WTC11 (cell line): Measurements from ENCODE around the gene SNX9. TPM values are rescaled to one million over a fixed set of nuclear protein-coding genes. Genes with fewer than 3 reads are reported as not detected.

Source experiments
- ATAC-seq: fragments of 200-7000 bp; cut with Tn5 transposase; 2 replicates; pipeline ENCODE4 v1.10.0; 2021; ENCODE audit warnings: mild to moderate bottlenecking, moderate library complexity
- CTCF ChIA-PET: fragments of 300-600 bp; sonication (Branson Sonifier 250); formaldehyde crosslinking; loops from one replicate; lab custom pipeline; 2021; ENCODE audit warnings: antibody characterized with exemption; lab: Charles Lee
- POLR2A ChIA-PET: fragments of 350-600 bp; sonication (Branson Sonifier 250); formaldehyde crosslinking; loops from one replicate; lab custom pipeline; 2021; ENCODE audit warnings: antibody characterized with exemption; lab: Charles Lee
- DNase-seq: peaks from one replicate; pipeline ENCODE4 v3.0.0; 2021; ENCODE audit warnings: low spot score
- H3K27ac Mint-ChIP-seq: 2 replicates; pipeline ENCODE4 v1.8.0; 2021; ENCODE audit warnings: mixed read lengths
- H3K27me3 Mint-ChIP-seq: 2 replicates; pipeline ENCODE4 v1.8.0; 2021; ENCODE audit warnings: low read depth, mild to moderate bottlenecking, moderate library complexity, mixed read lengths
- H3K36me3 Mint-ChIP-seq: 2 replicates; pipeline ENCODE4 v1.8.0; 2021; ENCODE audit warnings: mixed read lengths
- H3K4me1 Mint-ChIP-seq: 2 replicates; pipeline ENCODE4 v1.8.0; 2022; ENCODE audit warnings: mixed read lengths
- H3K4me3 Mint-ChIP-seq: 2 replicates; pipeline ENCODE4 v1.8.0; 2021; ENCODE audit warnings: mild to moderate bottlenecking, moderate library complexity, mixed read lengths
- H3K9me3 Mint-ChIP-seq: 2 replicates; pipeline ENCODE4 v1.8.0; 2021; ENCODE audit warnings: mixed read lengths
- AFF4 ChIP-seq: sonication (generic); formaldehyde crosslinking; IDR thresholded peaks from 2 replicates; pipeline ENCODE4 v1.8.1; 2023; ENCODE audit warnings: mild to moderate bottlenecking, missing genetic modification reagents, borderline replicate concordance
- CREB1 ChIP-seq: sonication (generic); formaldehyde crosslinking; IDR thresholded peaks from 2 replicates; pipeline ENCODE4 v1.8.0; 2023; ENCODE audit warnings: mild to moderate bottlenecking, missing genetic modification reagents
- E2F1 ChIP-seq: sonication (generic); formaldehyde crosslinking; IDR thresholded peaks from 2 replicates; pipeline ENCODE4 v1.8.0; 2022; ENCODE audit warnings: mild to moderate bottlenecking, missing genetic modification reagents
- EMX1 ChIP-seq: fragments of 250-450 bp; sonication (Bioruptor Pico); IDR thresholded peaks from 2 replicates; pipeline ENCODE4 v1.8.0; 2021; ENCODE audit warnings: mild to moderate bottlenecking
- GTF2I ChIP-seq: fragments of 250-450 bp; sonication (Bioruptor Pico); conservative IDR thresholded peaks from 2 replicates; pipeline ENCODE4 v1.4.0; 2021; ENCODE audit warnings: mild to moderate bottlenecking
- IRF1 ChIP-seq: sonication (generic); formaldehyde crosslinking; IDR thresholded peaks from 2 replicates; pipeline ENCODE4 v1.8.0; 2023; ENCODE audit warnings: missing genetic modification reagents
- JAZF1 ChIP-seq: fragments of 250-450 bp; sonication (Bioruptor Pico); IDR thresholded peaks from 2 replicates; pipeline ENCODE4 v1.9.0; 2021; ENCODE audit warnings: moderate library complexity, mild to moderate bottlenecking, inconsistent platforms
- NR1H2 ChIP-seq: sonication (generic); formaldehyde crosslinking; IDR thresholded peaks from 2 replicates; pipeline ENCODE4 v1.9.0; 2021; ENCODE audit warnings: mild to moderate bottlenecking, moderate library complexity, missing genetic modification reagents
- RELA ChIP-seq: sonication (generic); formaldehyde crosslinking; IDR thresholded peaks from 2 replicates; pipeline ENCODE4 v1.8.1; 2022; ENCODE audit warnings: missing genetic modification reagents, mild to moderate bottlenecking, borderline replicate concordance
- SMAD4 ChIP-seq: sonication (generic); formaldehyde crosslinking; IDR thresholded peaks from 2 replicates; pipeline ENCODE4 v1.8.0; 2022; ENCODE audit warnings: mild to moderate bottlenecking, missing genetic modification reagents
- SOX15 ChIP-seq: fragments of 250-450 bp; sonication (Bioruptor Pico); IDR thresholded peaks from 2 replicates; pipeline ENCODE4 v1.9.0; 2021; ENCODE audit warnings: mild to moderate bottlenecking
- SP1 ChIP-seq: sonication (generic); formaldehyde crosslinking; conservative IDR thresholded peaks from 2 replicates; pipeline ENCODE4 v1.8.1; 2022; ENCODE audit warnings: missing genetic modification reagents
- TP53 ChIP-seq: sonication (generic); formaldehyde crosslinking; IDR thresholded peaks from 2 replicates; pipeline ENCODE4 v1.8.1; 2023; ENCODE audit warnings: mild to moderate bottlenecking, missing genetic modification reagents
- ZBTB21 ChIP-seq: sonication (generic); formaldehyde crosslinking; IDR thresholded peaks from 2 replicates; pipeline ENCODE4 v1.8.1; 2023; ENCODE audit warnings: mild to moderate bottlenecking, missing genetic modification reagents, borderline replicate concordance
- ZNF232 ChIP-seq: sonication (generic); formaldehyde crosslinking; IDR thresholded peaks from 2 replicates; pipeline ENCODE4 v1.8.0; 2022; ENCODE audit warnings: mild to moderate bottlenecking, missing genetic modification reagents
- ZSCAN18 ChIP-seq: fragments of 250-450 bp; sonication (Bioruptor Pico); IDR thresholded peaks from 2 replicates; pipeline ENCODE4 v2.1.2; 2022; ENCODE audit warnings: mild to moderate bottlenecking, moderate library complexity
- total RNA-seq: library from RNA; stranded (reverse); gene quantifications from 3 replicates; pipeline ENCODE4 v1.2.3, GENCODE V29; 2021
- TF ChIP-seq, protein P1 (sequence below): fragments of 250-450 bp; sonication (Bioruptor Pico); IDR thresholded peaks from 2 replicates; pipeline ENCODE4 v1.9.0; 2021; ENCODE audit warnings: mild to moderate bottlenecking
- TF ChIP-seq, protein P2 (sequence below): sonication (generic); formaldehyde crosslinking; conservative IDR thresholded peaks from 2 replicates; pipeline ENCODE4 v1.8.1; 2022; ENCODE audit warnings: mild to moderate bottlenecking, missing genetic modification reagents
- TF ChIP-seq, protein P3 (sequence below): sonication (generic); formaldehyde crosslinking; IDR thresholded peaks from 2 replicates; pipeline ENCODE4 v1.8.1; 2023; ENCODE audit warnings: mild to moderate bottlenecking, missing genetic modification reagents, moderate library complexity

SNX9 gene
- total RNA-seq, 1 experiment from 2014 or later = 35.0 TPM

DNA sequence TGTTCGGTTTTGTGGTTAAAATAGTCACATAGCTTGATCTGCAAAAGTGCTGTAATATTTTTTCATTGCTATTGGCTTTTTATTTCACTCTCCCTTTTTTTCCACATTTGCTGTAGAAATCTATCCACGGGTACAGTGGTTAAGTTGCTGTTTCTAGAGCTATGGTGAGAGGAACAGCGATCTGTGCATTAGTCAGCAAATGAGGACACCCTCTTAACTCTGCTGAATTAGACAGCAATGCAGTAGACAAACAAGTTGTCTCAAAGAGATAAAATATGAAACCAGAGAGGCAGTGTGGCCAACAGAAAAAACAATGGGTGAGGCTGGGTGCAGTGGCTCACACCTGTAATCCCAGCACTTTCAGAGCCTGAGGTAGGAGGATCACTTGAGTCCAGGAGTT is 141.1 kb downstream of the SNX9 start (continued):
- no peak for TF ChIP-seq AFF4 (CRISPR knock-in tag)

- no peak overlapping the region for H3K4me3 Mint-ChIP-seq
- ChIA-PET POLR2A (no interaction called here), CTCF (no interaction called here)
- peaks cover 36% of the 10 kb centered on the region for H3K4me1 Mint-ChIP-seq
- TF ChIP-seq JAZF1 (no peak), GTF2I (CRISPR knock-in tag) (peak; percentile 84)
- DNase-seq = no peak
- H3K9me3 Mint-ChIP-seq = peaks cover 3% of the 10 kb centered on the region; the same call in 1 of the 2 replicates
- H3K27ac Mint-ChIP-seq = no peak overlapping the region
- no peaks in the 10 kb centered on the region for H3K27me3 Mint-ChIP-seq
- no peak for ATAC-seq
- peaks cover 2% of the 10 kb centered on the region; the same call in 1 of the 2 replicates for H3K36me3 Mint-ChIP-seq
Measured at GRCh38 chr6:157965387-157965786, 142.3 kb downstream of the SNX9 start.

- CTCF ChIA-PET = interaction anchor here (1.3 kb wide), 1 partner anchor 59 kb away, joined by 4 read pairs; no protein-coding TSS in a partner anchor
Measured at GRCh38 chr6:157966589-157966977, 143.5 kb downstream of the SNX9 start.

GRCh38 chr6:157967020-157967419 is 144.0 kb downstream of the SNX9 start:
- POLR2A ChIA-PET = interaction anchor here (0.7 kb wide), 2 partner anchors 15 to 930 kb away, joined by 3 read pairs; no protein-coding TSS in a partner anchor
- CTCF ChIA-PET = interaction anchor here (1.3 kb wide), 1 partner anchor 59 kb away, joined by 4 read pairs; no protein-coding TSS in a partner anchor
- H3K9me3 Mint-ChIP-seq = peaks cover 3% of the 10 kb centered on the region; the same call in 1 of the 2 replicates
- TF ChIP-seq IRF1 (CRISPR knock-in tag) (no peak), NR1H2 (CRISPR knock-in tag) (no peak), ZSCAN18 (no peak), SMAD4 (CRISPR knock-in tag) (no peak), SOX15 (CRISPR knock-in tag) (no peak), E2F1 (no peak), TP53 (CRISPR knock-in tag) (no peak)
- TF ChIP-seq, protein P1, sequence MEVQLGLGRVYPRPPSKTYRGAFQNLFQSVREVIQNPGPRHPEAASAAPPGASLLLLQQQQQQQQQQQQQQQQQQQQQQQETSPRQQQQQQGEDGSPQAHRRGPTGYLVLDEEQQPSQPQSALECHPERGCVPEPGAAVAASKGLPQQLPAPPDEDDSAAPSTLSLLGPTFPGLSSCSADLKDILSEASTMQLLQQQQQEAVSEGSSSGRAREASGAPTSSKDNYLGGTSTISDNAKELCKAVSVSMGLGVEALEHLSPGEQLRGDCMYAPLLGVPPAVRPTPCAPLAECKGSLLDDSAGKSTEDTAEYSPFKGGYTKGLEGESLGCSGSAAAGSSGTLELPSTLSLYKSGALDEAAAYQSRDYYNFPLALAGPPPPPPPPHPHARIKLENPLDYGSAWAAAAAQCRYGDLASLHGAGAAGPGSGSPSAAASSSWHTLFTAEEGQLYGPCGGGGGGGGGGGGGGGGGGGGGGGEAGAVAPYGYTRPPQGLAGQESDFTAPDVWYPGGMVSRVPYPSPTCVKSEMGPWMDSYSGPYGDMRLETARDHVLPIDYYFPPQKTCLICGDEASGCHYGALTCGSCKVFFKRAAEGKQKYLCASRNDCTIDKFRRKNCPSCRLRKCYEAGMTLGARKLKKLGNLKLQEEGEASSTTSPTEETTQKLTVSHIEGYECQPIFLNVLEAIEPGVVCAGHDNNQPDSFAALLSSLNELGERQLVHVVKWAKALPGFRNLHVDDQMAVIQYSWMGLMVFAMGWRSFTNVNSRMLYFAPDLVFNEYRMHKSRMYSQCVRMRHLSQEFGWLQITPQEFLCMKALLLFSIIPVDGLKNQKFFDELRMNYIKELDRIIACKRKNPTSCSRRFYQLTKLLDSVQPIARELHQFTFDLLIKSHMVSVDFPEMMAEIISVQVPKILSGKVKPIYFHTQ (CRISPR knock-in tag) = no peak
- ATAC-seq = peak; percentile 69
- no peak overlapping the region for H3K4me3 Mint-ChIP-seq
- no peak for DNase-seq
- H3K27me3 Mint-ChIP-seq = no peaks in the 10 kb centered on the region
- peak overlapping the region; percentile 83 for H3K27ac Mint-ChIP-seq
- peaks cover 23% of the 10 kb centered on the region for H3K4me1 Mint-ChIP-seq
- no peaks in the 10 kb centered on the region for H3K36me3 Mint-ChIP-seq

More at GRCh38 chr6:157966589-157966977, 143.5 kb downstream of the SNX9 start:
- TF ChIP-seq RELA = no peak
- TF ChIP-seq SP1 = no peak
- TF ChIP-seq EMX1 (CRISPR knock-in tag) = no peak
- TF ChIP-seq, protein P2, sequence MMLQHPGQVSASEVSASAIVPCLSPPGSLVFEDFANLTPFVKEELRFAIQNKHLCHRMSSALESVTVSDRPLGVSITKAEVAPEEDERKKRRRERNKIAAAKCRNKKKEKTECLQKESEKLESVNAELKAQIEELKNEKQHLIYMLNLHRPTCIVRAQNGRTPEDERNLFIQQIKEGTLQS (CRISPR knock-in tag) = no peak
- TF ChIP-seq, protein P3, sequence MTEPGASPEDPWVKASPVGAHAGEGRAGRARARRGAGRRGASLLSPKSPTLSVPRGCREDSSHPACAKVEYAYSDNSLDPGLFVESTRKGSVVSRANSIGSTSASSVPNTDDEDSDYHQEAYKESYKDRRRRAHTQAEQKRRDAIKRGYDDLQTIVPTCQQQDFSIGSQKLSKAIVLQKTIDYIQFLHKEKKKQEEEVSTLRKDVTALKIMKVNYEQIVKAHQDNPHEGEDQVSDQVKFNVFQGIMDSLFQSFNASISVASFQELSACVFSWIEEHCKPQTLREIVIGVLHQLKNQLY (CRISPR knock-in tag) = no peak
- no peak for TF ChIP-seq CREB1
- TF ChIP-seq ZNF232 (CRISPR knock-in tag) = no peak
- no peak for TF ChIP-seq ZBTB21
- Mint-ChIP-seq H3K9me3 (peaks cover 3% of the 10 kb centered on the region; the same call in 1 of the 2 replicates), H3K4me1 (peaks cover 28% of the 10 kb centered on the region), H3K27ac (no peak overlapping the region; the same call in 1 of the 2 replicates), H3K36me3 (no peaks in the 10 kb centered on the region), H3K27me3 (no peaks in the 10 kb centered on the region), H3K4me3 (no peak overlapping the region)
- ATAC-seq = no peak
- DNase-seq = no peak
- POLR2A ChIA-PET = no interaction called here
